K562 (cell line): ENCODE results near the gene PFN3. TPM values are rescaled to one million over a fixed set of nuclear protein-coding genes. Genes with fewer than 3 reads are reported as not detected.

Source experiments
- CTCF ChIP-seq, 3 experiments: IDR thresholded peaks in 2 of 3; conservative IDR thresholded peaks in 1 of 3; 2 replicates each; pipeline ENCODE4 v1.5.1; 2011 to 2012; ENCODE audit warnings: low read length in 3 of 3, mild to moderate bottlenecking in 3 of 3, control low read depth in 2 of 3, improper control_type of control experiment in 1 of 3, inconsistent platforms in 1 of 3, low read depth in 1 of 3, mixed read lengths in 1 of 3, moderate library complexity in 1 of 3; ENCODE audit not compliant: insufficient read depth in 2 of 3
- NCOA6 ChIP-seq: fragments of 450-650 bp; IDR thresholded peaks from 2 replicates; pipeline ENCODE4 v1.6.1; 2017; ENCODE audit warnings: mild to moderate bottlenecking
- NFIC ChIP-seq: fragments of 450-650 bp; IDR thresholded peaks from 2 replicates; pipeline ENCODE4 v1.6.1; 2017; ENCODE audit warnings: mild to moderate bottlenecking, inconsistent platforms
- RAD21 ChIP-seq, 2 experiments: fragments of 250-450 bp in 1 of 2; fragments of 450-650 bp in 1 of 2; sonication (Bioruptor Pico) in 1 of 2; formaldehyde crosslinking in 1 of 2; IDR thresholded peaks in 1 of 2; conservative IDR thresholded peaks in 1 of 2; 2 replicates each; pipeline versions ENCODE4 v1.4.0 to v1.8.0; 2020 to 2022; ENCODE audit warnings: mild to moderate bottlenecking in 2 of 2, moderate library complexity in 1 of 2
- ZNF282 ChIP-seq: sonication (generic); formaldehyde crosslinking; IDR thresholded peaks from 2 replicates; pipeline ENCODE4 v1.8.1; 2023; ENCODE audit warnings: missing genetic modification reagents
- ZNF668 ChIP-seq: fragments of 250-450 bp; sonication (Bioruptor Pico); IDR thresholded peaks from 2 replicates; pipeline ENCODE4 v1.8.0; 2022; ENCODE audit warnings: mild to moderate bottlenecking, inconsistent platforms
- ZNF740 ChIP-seq, 3 experiments: fragments of 200-800 bp in 1 of 3; sonication (Bioruptor generic) in 1 of 3; sonication (generic) in 1 of 3; formaldehyde crosslinking in 1 of 3; IDR thresholded peaks; 2 replicates each; pipeline versions ENCODE4 v1.6.1 to v1.8.0; 2016 to 2022; ENCODE audit warnings: mild to moderate bottlenecking in 2 of 3, missing compliant biosample characterization in 2 of 3, missing genetic modification characterization in 2 of 3, missing genetic modification reagents in 1 of 3
- polyA plus RNA-seq, 8 experiments: library from polyadenylated mRNA; depleted of rRNA in 4 of 8; stranded (reverse) in 5 of 8; unstranded in 3 of 8; fragments of >200 nt; fragmentation: Nextera tagmentation in 2 of 8; fragmentation: Illumina TruSeq in 1 of 8; extraction: Ambion mirVana in 2 of 8; extraction: Trizol in 1 of 8; gene quantifications; 2 replicates each; pipeline versions ENCODE4 v1.2.1 to v1.2.3, GENCODE V29; 2011 to 2014; ENCODE audit warnings: inconsistent platforms in 1 of 8, missing spikeins in 1 of 8
- total RNA-seq, 7 experiments: library from RNA; depleted of rRNA in 6 of 7; stranded (reverse); fragments of >200 nt in 6 of 7; fragmentation: Illumina TruSeq in 2 of 7; extraction: Trizol in 2 of 7; gene quantifications; 2 replicates each; pipeline versions ENCODE4 v1.2.1 to v1.2.3, GENCODE V29; 2011 to 2021; ENCODE audit warnings: low replicate concordance in 1 of 7
- TF ChIP-seq, protein P1 (sequence below): fragments of 250-450 bp; sonication (Bioruptor Pico); IDR thresholded peaks from 2 replicates; pipeline ENCODE4 v1.8.0; 2021; ENCODE audit warnings: moderate library complexity, mild to moderate bottlenecking, inconsistent platforms
- TF ChIP-seq, protein P2 (sequence below): fragments of 450-650 bp; IDR thresholded peaks from 2 replicates; pipeline ENCODE4 v1.6.1; 2016; ENCODE audit warnings: missing biosample characterization, missing genetic modification characterization

The PFN3 gene
- total and polyA plus RNA-seq, 9 of the 15 experiments (the other 6 are each of a cell fraction or from before 2014, with no cell fraction given), result not detected

DNA sequence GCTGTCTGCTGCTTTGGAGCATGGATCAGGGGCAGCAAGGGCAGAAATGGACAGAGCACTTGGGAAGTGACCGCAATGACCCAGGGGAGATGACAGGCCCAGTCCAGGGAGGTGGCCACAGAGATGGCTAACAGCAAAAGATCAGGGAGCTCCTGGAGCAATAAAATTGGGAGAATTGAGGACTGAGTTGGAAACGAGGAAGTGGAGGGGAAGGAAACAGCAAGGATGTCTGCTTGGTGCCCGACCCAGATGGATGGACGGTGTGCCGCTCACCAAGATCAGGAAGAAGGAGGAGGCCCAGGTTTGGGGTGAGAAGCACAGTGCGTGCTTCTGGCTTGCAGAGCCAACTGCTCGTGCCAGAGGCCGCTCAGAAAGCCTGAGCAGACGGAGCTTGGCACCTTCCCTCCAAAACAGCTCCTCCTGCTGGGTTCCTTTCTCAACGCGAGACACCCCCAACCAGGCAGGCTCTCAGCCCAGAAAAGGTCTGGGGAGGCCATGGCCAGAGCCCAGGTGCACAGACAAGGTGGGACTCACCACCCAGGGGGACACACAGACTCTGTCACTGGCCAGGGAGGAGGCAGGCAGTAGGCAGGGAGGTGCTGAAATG is 17.9 kb downstream of the PFN3 start (continued):
- TF ChIP-seq, protein P1, sequence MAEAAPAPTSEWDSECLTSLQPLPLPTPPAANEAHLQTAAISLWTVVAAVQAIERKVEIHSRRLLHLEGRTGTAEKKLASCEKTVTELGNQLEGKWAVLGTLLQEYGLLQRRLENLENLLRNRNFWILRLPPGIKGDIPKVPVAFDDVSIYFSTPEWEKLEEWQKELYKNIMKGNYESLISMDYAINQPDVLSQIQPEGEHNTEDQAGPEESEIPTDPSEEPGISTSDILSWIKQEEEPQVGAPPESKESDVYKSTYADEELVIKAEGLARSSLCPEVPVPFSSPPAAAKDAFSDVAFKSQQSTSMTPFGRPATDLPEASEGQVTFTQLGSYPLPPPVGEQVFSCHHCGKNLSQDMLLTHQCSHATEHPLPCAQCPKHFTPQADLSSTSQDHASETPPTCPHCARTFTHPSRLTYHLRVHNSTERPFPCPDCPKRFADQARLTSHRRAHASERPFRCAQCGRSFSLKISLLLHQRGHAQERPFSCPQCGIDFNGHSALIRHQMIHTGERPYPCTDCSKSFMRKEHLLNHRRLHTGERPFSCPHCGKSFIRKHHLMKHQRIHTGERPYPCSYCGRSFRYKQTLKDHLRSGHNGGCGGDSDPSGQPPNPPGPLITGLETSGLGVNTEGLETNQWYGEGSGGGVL (CRISPR knock-in tag), result no peak
- no peak for TF ChIP-seq NFIC
- 0 out of 2 replicates have a peak, but pooled peaks have one; percentile 48 for TF ChIP-seq ZNF740 (CRISPR knock-in tag; IDR thresholded peaks at IDR 0.05)
- no peak for TF ChIP-seq ZNF740 (tag; IDR thresholded peaks at IDR 0.05)
- no peak for TF ChIP-seq ZNF668
- TF ChIP-seq RAD21 (CRISPR knock-in tag; conservative IDR thresholded peaks at IDR 0.05 in 1 of 2, IDR thresholded peaks at IDR 0.05 in 1 of 2), result peak in 1 of 2 experiments; percentile 12; a peak in 2 of 4 replicates
- TF ChIP-seq CTCF (IDR thresholded peaks at IDR 0.05 in 2 of 3, conservative IDR thresholded peaks at IDR 0.05 in 1 of 3; ENCODE audit: insufficient read depth in 2 of 3, low read depth in 1 of 3, low read length in 3 of 3), result peak; percentile 33 to 45 (median 40); a peak in 4 of 6 replicates
- TF ChIP-seq, protein P2, sequence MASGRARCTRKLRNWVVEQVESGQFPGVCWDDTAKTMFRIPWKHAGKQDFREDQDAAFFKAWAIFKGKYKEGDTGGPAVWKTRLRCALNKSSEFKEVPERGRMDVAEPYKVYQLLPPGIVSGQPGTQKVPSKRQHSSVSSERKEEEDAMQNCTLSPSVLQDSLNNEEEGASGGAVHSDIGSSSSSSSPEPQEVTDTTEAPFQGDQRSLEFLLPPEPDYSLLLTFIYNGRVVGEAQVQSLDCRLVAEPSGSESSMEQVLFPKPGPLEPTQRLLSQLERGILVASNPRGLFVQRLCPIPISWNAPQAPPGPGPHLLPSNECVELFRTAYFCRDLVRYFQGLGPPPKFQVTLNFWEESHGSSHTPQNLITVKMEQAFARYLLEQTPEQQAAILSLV (tag), result no peak
- TF ChIP-seq NCOA6, result no peak
- TF ChIP-seq ZNF282 (CRISPR knock-in tag), result no peak
